Activated CD4-positive, alpha-beta T cell treated with anti-CD3 and anti-CD28 coated beads for 24 hours (primary cell): Measurements from ENCODE around the gene CCND3.

Experiments used
- DNase-seq, 2 donors: peaks; one replicate each; pipeline ENCODE4 v3.0.0-alpha.2; 2020; ENCODE audit warnings: low read depth in 2 of 2

Gene CCND3

DNA sequence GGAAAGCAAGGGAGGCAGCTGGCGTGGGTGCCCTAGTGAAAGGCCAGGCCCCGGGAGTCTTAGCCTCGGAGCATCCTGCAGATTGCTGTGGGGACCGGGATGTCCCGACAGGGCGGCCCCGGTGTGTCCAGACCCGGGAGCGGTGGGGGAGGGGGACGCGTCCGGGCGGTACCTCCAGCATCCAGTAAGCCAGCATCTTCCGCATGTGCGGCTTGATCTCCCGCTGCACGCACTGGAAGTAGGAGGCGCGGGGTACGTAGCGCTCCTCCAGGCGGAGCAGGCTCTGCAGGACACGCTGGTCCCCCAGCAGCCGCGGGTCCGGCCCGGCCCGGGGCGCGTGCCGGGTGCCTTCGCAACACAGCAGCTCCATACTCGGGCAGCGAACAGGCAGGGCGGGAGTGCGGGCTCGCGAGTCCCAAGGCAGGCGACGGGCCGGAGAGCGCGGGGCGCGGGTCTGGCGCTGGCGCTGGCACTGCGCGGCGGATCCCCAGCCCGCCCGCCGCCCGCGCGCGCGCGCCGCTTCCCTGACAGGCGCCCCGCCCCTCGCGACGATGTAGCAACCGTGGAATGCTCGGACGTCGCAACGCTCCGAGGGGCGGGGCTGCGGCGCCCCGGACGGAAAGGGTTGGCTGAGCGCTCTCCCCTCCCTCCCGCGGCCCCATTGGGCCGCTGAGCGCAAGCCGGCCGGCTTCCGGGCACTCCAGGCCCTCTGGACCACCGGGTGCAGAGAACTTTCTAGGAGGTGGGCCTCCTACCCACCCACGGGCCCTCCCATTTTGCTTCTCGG, at the start of gene CCND3:
Gene CCND3 (minus strand): TSS at position 529 of the 787 bp plus-strand sequence. CDS start 159 bp downstream, at position 370.
- DNase-seq = peak; percentile 87 to 91

GRCh38 chr6:41986339-41986738, 44.7 kb upstream of the CCND3 start:
- no peak for DNase-seq

DNA sequence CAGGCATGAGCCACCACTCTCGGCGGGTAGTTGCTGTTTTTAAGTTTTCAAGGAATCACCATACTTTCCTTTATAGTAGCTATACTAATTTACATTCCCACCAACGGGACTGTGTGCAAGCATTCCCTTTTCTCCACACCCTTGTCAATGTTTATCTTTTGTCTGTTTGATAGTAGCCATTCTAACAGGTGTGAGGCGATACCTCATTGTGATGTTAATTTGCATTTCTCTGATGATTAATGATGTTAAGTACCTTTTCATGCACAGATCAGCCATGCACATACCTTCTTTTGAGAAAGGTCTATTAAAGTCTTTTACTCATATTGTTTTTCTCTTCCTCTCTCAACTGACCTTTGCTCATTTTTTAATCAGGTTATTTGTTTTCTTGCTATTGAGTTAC, 43.0 kb upstream of the CCND3 start:
- no peak for DNase-seq

DNA sequence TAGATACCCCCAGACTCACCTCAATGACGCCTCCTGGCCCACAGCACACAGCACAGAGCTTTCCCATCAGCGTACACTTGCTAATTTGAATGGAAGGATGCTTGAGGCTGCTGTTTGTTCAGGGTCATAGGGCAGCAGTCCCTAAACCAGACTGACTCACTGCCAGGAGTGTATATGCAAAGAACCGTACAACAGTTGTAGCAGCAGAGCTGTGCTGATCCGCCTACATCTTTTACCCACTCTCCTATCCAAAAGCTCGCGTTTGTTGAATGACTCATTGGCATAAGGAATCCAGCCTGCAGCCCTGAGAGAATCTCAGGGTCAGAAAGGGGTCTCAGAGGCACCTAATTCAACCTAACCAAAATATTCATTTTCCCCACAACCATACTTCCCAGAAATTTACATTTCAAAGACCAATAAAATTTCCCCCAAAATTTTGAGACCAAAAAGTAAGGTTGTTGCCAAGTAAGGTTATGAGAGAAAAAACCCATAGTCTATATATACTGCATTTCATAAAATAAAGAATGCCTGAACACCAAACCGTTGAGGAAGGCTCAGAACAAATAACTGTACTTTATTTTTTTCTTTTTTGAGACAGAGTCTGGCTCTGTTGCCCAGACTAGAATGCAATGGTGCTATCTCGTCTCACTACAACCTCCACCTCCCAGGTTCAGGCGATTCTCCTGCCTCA, 35.3 kb upstream of the CCND3 start:
- peak in 1 of 2 donors; percentile 43 for DNase-seq

- no peak for DNase-seq
Measured at GRCh38 chr6:41975276-41975675, 33.7 kb upstream of the CCND3 start.

DNA sequence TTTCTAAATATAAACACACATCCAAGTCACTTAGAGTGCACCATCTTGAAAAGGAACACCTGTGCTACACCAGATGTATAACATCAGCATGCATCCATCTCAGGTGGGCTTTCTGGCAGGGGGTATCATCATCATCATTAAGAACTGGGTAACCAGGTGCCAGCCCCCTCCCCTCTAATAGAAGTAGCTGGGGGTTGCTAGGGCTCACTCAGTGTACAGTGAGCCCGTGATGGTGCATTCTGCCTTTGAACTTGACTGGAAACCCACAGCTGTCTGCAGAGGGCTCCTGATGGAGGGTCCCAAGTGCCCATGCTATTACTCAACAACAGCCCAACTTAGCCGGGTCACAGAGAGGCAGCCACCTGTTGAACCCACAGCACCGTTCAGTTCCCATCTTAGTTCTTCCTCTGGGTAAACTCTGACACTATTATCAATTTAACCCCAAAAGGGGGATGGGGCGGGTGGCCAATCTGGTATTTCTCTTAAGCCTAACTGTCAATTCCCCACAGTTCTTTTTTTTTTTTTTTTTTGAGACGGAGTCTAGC, 32.7 kb upstream of the CCND3 start:
- DNase-seq = no peak

DNA sequence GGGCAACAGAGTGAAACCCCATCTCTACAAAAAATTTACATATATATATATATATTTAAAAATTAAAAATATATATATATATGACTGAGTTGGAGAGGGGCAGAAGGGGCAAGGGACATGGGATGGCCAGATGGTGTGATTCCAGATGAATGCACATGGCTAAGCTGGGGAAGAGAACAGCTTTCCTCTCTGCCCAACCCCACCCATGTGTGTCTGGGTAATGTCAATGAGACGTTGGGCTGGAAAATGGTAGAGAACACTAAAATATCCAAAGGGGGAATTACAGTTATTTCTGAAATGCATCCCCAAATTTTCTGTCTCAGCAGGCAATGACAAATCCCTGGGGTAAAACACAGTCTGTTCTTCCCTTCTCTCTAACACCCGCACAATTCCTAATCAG, 31.2 kb upstream of the CCND3 start:
- no peak for DNase-seq

GRCh38 chr6:41970436-41970846, 28.8 kb upstream of the CCND3 start:
- DNase-seq = peak; percentile 49 to 60

GRCh38 chr6:41967312-41968287, 26.0 kb upstream of the CCND3 start:
- no peak for DNase-seq

DNA sequence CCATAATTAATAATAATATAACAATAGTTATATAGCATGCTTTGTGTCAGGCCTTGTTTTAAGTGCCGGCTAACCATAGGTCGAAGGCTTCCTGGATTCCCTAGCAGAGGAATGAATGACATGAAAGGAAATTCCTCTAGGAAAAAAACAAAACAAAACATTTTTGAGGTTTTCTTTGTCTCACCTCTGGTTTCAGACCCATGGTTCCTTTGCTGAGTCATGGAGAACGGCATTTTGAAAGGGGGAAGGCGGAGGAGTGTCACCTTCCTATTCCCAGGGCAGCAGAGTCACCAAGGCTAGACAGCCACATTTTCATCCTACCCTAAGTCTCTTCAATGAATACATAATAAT, 25.3 kb upstream of the CCND3 start:
- no peak for DNase-seq

DNA sequence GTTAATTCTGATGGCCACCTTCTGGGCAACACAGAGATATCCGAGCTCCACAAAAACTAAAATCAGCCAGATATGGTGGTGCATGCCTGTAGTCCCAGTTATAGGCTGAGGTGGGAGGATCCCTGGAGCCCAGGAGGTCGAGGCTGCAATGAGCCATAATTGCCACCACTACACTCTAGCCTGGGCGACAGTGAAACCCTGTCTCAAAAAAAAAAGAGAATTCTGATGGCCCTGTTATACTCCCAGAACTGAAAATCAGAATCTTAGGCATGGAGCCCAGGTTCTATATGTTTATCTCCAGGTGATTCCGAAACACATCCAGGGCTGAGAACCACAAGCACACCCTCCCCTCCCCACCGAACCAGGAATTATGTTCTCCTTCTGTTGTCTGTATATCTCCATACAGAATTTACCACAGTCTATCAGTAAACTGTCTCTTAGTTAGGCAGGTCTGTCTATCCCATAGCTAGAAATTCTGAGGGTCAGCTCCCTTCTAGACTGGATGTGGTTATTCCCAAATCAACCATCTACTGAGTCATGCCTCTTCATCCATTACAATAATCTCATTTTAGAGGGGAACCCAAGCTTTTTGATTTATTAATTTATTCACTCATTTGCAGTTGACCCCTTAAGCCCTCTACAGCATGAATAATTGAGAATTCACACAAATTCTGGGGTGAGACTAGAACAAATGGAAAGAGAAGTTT, 24.8 kb upstream of the CCND3 start:
- DNase-seq = no peak

- no peak for DNase-seq
Measured at GRCh38 chr6:41965429-41966213, 24.0 kb upstream of the CCND3 start.

DNA sequence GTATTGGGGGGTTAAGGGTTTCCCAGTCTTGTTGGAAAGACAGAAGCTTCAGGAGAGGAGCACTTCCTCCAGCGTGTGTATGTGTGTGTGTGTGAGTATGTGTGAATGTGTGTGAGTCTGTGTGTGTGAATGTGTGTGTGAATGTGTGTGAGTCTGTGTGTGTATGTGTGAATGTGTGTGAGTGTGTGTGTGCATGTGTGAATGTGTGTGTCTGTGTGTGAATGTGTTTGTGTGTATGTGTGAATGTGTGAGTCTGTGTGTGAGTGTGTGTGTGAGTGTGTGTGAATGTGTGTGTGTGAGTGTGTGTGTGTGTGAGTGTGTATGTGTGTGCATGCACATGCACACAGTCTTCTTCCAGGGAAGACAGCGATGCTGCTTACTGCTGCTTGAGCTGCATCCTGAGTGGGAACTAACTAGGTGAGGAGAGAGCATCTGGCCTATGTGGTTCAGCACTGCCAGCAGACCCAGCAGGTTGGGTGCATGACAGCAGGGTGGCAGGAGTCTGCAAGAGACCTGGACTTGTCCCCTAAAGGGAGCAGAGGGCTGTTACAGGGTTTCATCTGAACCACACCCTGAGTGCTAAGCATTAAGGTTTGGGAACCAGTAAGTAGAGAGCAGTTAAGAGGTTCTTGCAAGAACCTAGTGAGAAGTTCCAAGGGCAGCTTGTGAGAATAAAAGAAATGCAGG, 22.7 kb upstream of the CCND3 start:
- DNase-seq = no peak

DNA sequence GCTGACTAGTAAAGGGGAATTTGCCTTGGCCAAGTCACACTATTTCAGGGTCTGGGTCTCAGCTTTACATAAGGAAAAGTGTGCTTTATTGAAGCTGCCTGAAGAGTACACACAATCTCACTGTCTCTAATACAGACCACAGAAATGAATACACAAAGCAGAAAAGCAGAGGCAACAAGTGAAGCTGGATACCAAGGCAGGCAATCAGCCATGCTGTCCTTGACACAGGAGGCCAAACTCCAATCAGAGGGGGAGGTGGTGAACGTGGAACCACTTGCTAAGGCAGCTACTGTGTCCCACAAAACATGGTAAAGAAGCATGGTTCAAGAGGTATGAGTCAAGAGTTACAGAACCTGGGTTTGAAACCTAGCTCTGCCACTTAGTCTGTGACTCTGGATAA, 21.8 kb upstream of the CCND3 start:
- DNase-seq = no peak

DNA sequence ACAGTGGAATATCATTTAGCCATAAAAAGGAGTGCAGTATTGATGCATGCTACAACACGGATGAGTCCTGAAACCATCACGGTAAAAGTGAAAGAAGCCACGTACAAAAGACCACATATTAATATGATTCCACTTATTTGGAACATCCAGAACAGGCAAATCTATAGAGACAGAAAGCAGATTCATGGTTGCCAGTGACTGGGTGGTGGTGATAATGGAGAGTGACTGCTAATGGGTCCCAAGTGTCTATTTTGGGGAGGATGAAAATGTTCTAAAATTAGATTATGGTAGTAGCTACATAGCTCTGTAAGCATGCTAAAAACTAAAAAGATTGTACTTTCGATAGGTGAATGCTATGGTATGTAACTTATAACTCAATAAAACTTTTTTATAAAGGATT, 18.4 kb upstream of the CCND3 start:
- DNase-seq = no peak

DNA sequence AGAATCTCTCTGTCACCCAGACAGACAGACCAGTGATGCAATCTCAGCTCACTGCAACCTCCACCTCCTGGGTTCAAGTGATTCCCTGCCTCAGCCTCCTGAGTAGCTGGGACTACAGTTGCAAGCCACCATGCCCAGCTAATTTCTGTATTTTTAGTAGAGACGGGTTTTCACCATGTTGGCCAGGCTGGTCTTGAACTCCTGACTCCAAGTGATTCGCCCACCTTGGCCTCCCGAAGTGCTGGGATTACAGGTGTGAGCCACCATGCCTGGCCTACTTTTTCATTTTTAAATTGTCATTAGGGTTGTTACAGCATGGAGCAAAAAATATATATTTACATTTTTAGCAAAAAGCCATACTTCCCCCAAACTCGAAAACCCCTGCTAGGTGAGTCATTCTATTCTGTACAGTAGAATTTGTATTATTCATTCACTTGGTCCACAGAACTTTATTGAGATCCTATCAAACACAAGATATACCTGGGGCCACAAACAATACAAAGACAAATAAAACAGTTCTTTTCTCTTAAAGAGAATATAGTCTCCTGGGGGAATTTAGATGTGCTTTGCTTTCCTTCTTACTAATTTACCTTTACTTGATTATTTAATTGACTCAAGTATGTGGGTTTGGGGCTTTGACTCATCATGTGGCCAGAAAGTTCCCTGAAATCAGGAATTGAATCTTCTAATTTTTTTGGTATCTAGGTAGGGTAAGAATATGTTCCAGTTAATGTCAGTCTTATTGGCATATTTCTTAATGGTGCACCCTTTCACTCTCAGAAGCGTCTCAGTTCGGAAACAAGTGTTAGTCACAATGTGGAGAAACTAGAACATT, 16.6 kb upstream of the CCND3 start:
- DNase-seq = no peak

- DNase-seq = no peak
Measured at GRCh38 chr6:41957117-41957516, 15.5 kb upstream of the CCND3 start.

- DNase-seq = no peak
Measured at GRCh38 chr6:41955412-41955811, 13.8 kb upstream of the CCND3 start.

DNA sequence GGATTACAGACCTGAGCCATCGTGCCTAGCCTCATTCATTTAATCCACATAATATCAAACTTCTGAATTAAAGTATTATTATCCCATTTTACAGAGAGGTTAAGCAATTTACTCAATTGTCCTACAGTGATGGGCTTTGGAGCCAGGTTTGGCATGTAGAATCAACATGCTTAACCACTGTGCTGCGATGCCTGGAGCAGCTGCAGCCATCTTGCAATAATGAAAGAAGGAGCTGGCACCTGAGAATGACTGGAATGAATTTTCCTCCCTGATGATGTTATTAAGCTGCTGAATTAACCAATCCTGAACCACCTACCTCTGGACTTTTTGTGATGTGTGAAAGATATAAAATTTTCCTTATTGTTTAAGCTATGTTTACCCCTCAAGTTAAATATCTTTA, 13.1 kb upstream of the CCND3 start:
- no peak for DNase-seq
